ENCODE measurements around the gene MS4A6E.

MS4A6E gene

GRCh38 chr11:60344146-60344545 is 17.1 kb downstream of the MS4A6E start:
- H3K4me3 ChIP-seq (ENCODE audit: low read depth, low read length), result no peak overlapping the region
- in situ Hi-C loops (cut with HindIII; ENCODE audit: low sequenced_read_pairs), result no loop called here
- TF ChIP-seq CTCF (IDR thresholded peaks at IDR 0.05; ENCODE audit: low read depth, low read length), result no peak
- no peak for DNase-seq (ENCODE audit: low read depth, low spot score)

DNA sequence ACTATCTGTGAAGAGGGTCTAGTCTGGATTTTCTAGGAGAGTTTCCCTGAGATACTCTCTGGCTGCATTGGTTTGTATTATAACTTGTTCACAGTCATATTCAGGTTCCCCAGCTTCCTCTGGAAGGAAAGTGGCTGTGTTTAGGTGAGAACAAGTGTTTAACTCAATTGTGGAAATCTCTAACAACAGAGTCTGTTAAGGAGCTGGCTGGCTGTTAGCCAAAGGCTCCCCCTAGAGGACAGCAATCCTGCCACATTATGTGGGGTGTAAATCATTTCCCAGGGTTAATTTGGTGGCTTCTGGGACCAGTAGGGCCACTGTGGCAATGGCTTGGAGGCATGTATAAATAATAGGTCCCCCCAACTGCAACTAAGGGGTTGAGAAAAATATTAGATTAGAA is 18.4 kb downstream of the MS4A6E start:
- in situ Hi-C loops (cut with HindIII; ENCODE audit: low sequenced_read_pairs), result no loop called here
- TF ChIP-seq CTCF (IDR thresholded peaks at IDR 0.05; ENCODE audit: low read depth, low read length), result no peak
- no peak overlapping the region for H3K4me3 ChIP-seq (ENCODE audit: low read depth, low read length)
- DNase-seq (ENCODE audit: low read depth, low spot score), result no peak

DNA sequence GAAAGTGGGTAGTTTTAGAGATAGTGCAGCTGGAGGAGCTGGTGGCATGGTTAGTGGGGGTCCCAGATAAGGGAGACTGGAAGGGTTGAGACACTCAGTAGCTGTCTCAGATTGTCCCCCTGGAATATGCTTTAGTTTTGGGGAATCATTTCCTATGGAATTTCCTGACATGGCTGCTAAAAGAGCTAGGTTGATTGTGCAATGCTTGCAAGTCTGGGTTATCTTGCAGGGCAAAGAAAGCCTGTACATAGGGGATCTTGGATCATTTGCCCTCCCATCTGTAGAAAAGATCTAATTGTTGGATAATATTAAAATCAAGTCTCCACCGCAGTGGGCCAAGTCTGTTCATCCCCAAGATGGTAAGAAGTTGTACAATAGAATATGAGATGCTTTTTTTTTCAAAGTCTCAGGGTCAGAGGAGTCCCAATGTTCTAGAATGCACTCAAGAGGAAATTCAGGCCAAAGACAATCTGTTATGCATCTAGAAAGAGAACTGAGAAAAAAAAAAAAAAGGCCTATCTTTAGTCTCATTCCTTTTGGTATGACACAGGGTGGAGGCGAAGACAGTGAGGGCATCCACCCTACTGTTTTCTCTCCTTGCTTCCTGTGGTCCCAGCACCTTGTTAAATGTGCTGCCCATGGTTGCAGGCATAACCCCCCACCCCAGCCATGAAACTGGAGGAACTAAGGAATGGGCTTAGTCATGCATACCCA is 20.2 kb downstream of the MS4A6E start:
- DNase-seq (ENCODE audit: low read depth, low spot score), result no peak
- TF ChIP-seq CTCF (IDR thresholded peaks at IDR 0.05; ENCODE audit: low read depth, low read length), result no peak
- no peak overlapping the region for H3K4me3 ChIP-seq (ENCODE audit: low read depth, low read length)
- in situ Hi-C loops (cut with HindIII; ENCODE audit: low sequenced_read_pairs), result no loop called here

GRCh38 chr11:60348116-60348515 is 21.1 kb downstream of the MS4A6E start:
- no peak for DNase-seq (ENCODE audit: low read depth, low spot score)
- H3K4me3 ChIP-seq (ENCODE audit: low read depth, low read length), result no peak overlapping the region
- no peak for TF ChIP-seq CTCF (IDR thresholded peaks at IDR 0.05; ENCODE audit: low read depth, low read length)
- in situ Hi-C loops (cut with HindIII; ENCODE audit: low sequenced_read_pairs), result no loop called here

- H3K4me3 ChIP-seq (ENCODE audit: low read depth, low read length), result no peak overlapping the region
- in situ Hi-C loops (cut with HindIII; ENCODE audit: low sequenced_read_pairs), result no loop called here
- DNase-seq (ENCODE audit: low read depth, low spot score), result no peak
- TF ChIP-seq CTCF (IDR thresholded peaks at IDR 0.05; ENCODE audit: low read depth, low read length), result no peak
Measured at GRCh38 chr11:60349990-60350389, 22.9 kb downstream of the MS4A6E start.

GRCh38 chr11:60357771-60358170 is 30.7 kb downstream of the MS4A6E start:
- no peak overlapping the region for H3K4me3 ChIP-seq (ENCODE audit: low read depth, low read length)
- no peak for TF ChIP-seq CTCF (IDR thresholded peaks at IDR 0.05; ENCODE audit: low read depth, low read length)
- in situ Hi-C loops (cut with HindIII; ENCODE audit: low sequenced_read_pairs), result no loop called here
- no peak for DNase-seq (ENCODE audit: low read depth, low spot score)
